ENCODE data around the gene AUTS2. TPM values are rescaled to one million over a fixed set of nuclear protein-coding genes. Genes with fewer than 3 reads are reported as not detected.

Gene AUTS2
- total and polyA plus RNA-seq, 2 of the 8 experiments (the other 6 are each of a cell fraction or from before 2014, with no cell fraction given) = 25.9 to 101 TPM

GRCh38 chr7:69722843-69723242 is 124.6 kb downstream of the AUTS2 start (continued):
- TF ChIP-seq ZNF274 (IDR thresholded peaks at IDR 0.05; ENCODE audit: borderline replicate concordance, extremely low read depth, low read length) = no peak
